ENCODE data around the gene KIR2DL3. TPM values are rescaled to one million over a fixed set of nuclear protein-coding genes. Genes with fewer than 3 reads are reported as not detected.

KIR2DL3 gene
- total RNA-seq, 1 donor from 2014 or later: not detected

GRCh38 chr19:54790711-54791110 is 52.4 kb downstream of the KIR2DL3 start:
- TF ChIP-seq CTCF (conservative IDR thresholded peaks at IDR 0.05): no peak
- DNase-seq (ENCODE audit: low read depth, low spot score): no peak
- Mint-ChIP-seq H3K36me3 (ENCODE audit: low read depth) (peaks cover 7% of the 10 kb centered on the region), H3K4me1 (no peaks in the 10 kb centered on the region), H3K27ac (ENCODE audit: unreplicated experiment) (no peak overlapping the region), H3K27me3 (ENCODE audit: low read depth) (no peaks in the 10 kb centered on the region), H3K4me3 (no peak overlapping the region), H3K9me3 (peaks cover 28% of the 10 kb centered on the region)

- H3K4me3 Mint-ChIP-seq: no peak overlapping the region
These were observed 53.2 kb downstream of the KIR2DL3 start for GRCh38 chr19:54791476-54791875.

DNA sequence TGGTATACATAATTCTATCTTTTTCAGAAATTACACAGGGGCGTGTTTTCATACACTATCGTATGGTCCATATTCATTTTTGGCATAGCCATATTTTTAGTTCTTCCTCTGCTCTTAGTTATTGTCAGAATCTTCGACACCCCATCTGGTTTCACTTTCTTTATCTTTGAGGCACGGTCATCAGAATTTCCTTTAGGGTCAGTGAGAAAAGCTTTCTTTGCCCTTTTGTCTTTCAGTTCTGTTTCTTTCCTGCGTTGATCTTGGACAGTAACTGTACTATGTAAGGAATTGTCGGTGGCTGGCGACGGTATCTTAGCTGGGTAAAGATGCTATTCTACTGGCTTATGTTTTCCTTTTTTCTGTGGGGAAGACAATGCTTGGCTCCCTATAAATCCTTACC is 54.5 kb downstream of the KIR2DL3 start:
- H3K4me1 Mint-ChIP-seq: no peaks in the 10 kb centered on the region
- H3K27me3 Mint-ChIP-seq (ENCODE audit: low read depth): no peaks in the 10 kb centered on the region
- H3K4me3 Mint-ChIP-seq: no peak overlapping the region
- TF ChIP-seq CTCF (conservative IDR thresholded peaks at IDR 0.05): no peak
- H3K9me3 Mint-ChIP-seq: peaks cover 26% of the 10 kb centered on the region
- H3K27ac Mint-ChIP-seq (ENCODE audit: unreplicated experiment): no peak overlapping the region
- DNase-seq (ENCODE audit: low read depth, low spot score): no peak
- H3K36me3 Mint-ChIP-seq (ENCODE audit: low read depth): peaks cover 5% of the 10 kb centered on the region

More at GRCh38 chr19:54791476-54791875, 53.2 kb downstream of the KIR2DL3 start:
- no peak for TF ChIP-seq CTCF (conservative IDR thresholded peaks at IDR 0.05)
- Mint-ChIP-seq H3K27ac (ENCODE audit: unreplicated experiment) (no peak overlapping the region), H3K9me3 (peaks cover 31% of the 10 kb centered on the region), H3K27me3 (ENCODE audit: low read depth) (no peaks in the 10 kb centered on the region), H3K4me1 (no peaks in the 10 kb centered on the region), H3K36me3 (ENCODE audit: low read depth) (peaks cover 7% of the 10 kb centered on the region)
- DNase-seq (ENCODE audit: low read depth, low spot score): no peak

DNA sequence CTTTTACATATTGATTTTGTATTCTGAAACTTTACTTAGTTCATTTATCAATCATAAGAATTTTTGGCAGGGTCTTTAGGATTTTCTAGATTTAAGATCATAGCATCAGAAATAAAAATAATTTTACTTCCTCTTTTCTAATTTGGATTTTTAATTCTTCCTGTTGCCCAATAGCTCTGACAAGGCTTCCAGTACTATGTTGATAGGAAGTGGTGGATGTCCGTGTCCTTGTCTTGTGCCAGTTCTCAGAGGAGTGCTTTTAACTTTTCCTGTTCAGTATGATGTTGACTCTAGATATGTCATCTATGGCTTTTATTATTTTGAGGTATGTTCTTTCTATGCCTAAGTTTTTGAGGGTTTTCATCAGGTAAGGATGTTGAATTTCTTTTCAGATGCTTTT is 57.4 kb downstream of the KIR2DL3 start:
- no peak overlapping the region for H3K27ac Mint-ChIP-seq (ENCODE audit: unreplicated experiment)
- no peak for TF ChIP-seq CTCF (conservative IDR thresholded peaks at IDR 0.05)
- no peaks in the 10 kb centered on the region for H3K27me3 Mint-ChIP-seq (ENCODE audit: low read depth)
- DNase-seq (ENCODE audit: low read depth, low spot score): no peak
- H3K9me3 Mint-ChIP-seq: peaks cover 27% of the 10 kb centered on the region
- H3K36me3 Mint-ChIP-seq (ENCODE audit: low read depth): peaks cover 4% of the 10 kb centered on the region
- no peaks in the 10 kb centered on the region for H3K4me1 Mint-ChIP-seq
- H3K4me3 Mint-ChIP-seq: no peak overlapping the region

Other genes starting within 250 kb of the KIR2DL3 start
- not detected in 2 replicates for gene LAIR2, start 235.7 kb upstream of the KIR2DL3 start, total RNA-seq
- not detected in 2 replicates for gene LILRA2, start 164.7 kb upstream of the KIR2DL3 start, total RNA-seq
- not detected in 2 replicates for gene LILRA1, start 144.9 kb upstream of the KIR2DL3 start, total RNA-seq
- not detected in 2 replicates for gene LILRB1, start 108.0 kb upstream of the KIR2DL3 start, total RNA-seq
- gene LILRB4, start 75.5 kb upstream of the KIR2DL3 start, total RNA-seq: not detected in 2 replicates
- not detected in 2 replicates for gene KIR3DL3, start 14.1 kb upstream of the KIR2DL3 start, total RNA-seq
- not detected in 2 replicates for gene KIR2DL1, start 31.3 kb downstream of the KIR2DL3 start, total RNA-seq
- gene KIR2DL4, start 65.1 kb downstream of the KIR2DL3 start, total RNA-seq: not detected in 2 replicates
- not detected in 2 replicates for gene KIR3DL1, start 78.0 kb downstream of the KIR2DL3 start, total RNA-seq
- not detected in 2 replicates for gene KIR2DS4, start 94.2 kb downstream of the KIR2DL3 start, total RNA-seq
- gene KIR3DL2, start 111.9 kb downstream of the KIR2DL3 start, total RNA-seq: not detected in 2 replicates
- not detected in 2 replicates for gene FCAR, start 135.7 kb downstream of the KIR2DL3 start, total RNA-seq
- not detected in 2 replicates for gene NCR1, start 167.6 kb downstream of the KIR2DL3 start, total RNA-seq
- gene NLRP7, start 209.0 kb downstream of the KIR2DL3 start, total RNA-seq: not detected in 2 replicates
- gene NLRP2, start 227.9 kb downstream of the KIR2DL3 start, total RNA-seq: 47.2 and 48.1 TPM in 2 replicates

Measured in neural crest cell (in vitro differentiated cells).